Smooth muscle cell (in vitro differentiated cells): ENCODE data around the gene DCBLD1. TPM values are rescaled to one million over a fixed set of nuclear protein-coding genes. Genes with fewer than 3 reads are reported as not detected.

ENCODE experiments used
- DNase-seq: peaks from one replicate; lab custom pipeline; 2025; ENCODE audit not compliant: unreplicated experiment; lab: John Stamatoyannopoulos, UW
- H2AFZ ChIP-seq: fragments of 200-600 bp; sonication (generic); 2 replicates; pipeline ENCODE4 v1.6.0; 2016; ENCODE audit warnings: antibody characterized with exemption, low read depth, mild to moderate bottlenecking
- H3F3A ChIP-seq: fragments of 200-600 bp; sonication (generic); 2 replicates; pipeline ENCODE4 v1.6.0; 2017; ENCODE audit warnings: antibody characterized with exemption, low read depth
- H3K27ac ChIP-seq: fragments of 200-600 bp; sonication (generic); 2 replicates; pipeline ENCODE4 v1.5.1; 2016; ENCODE audit warnings: low read depth, mild to moderate bottlenecking
- H3K27me3 ChIP-seq: fragments of 200-600 bp; sonication (generic); 2 replicates; pipeline ENCODE4 v1.6.1; 2016; ENCODE audit warnings: low read depth, mild to moderate bottlenecking
- H3K36me3 ChIP-seq: fragments of 200-600 bp; sonication (generic); 2 replicates; pipeline ENCODE4 v1.5.1; 2016; ENCODE audit warnings: low read depth
- H3K4me1 ChIP-seq: fragments of 200-600 bp; sonication (generic); 2 replicates; pipeline ENCODE4 v1.5.1; 2016; ENCODE audit warnings: low read depth
- H3K4me2 ChIP-seq: fragments of 200-600 bp; sonication (generic); 2 replicates; pipeline ENCODE4 v1.6.0; 2016; ENCODE audit warnings: mild to moderate bottlenecking
- H3K4me3 ChIP-seq: fragments of 200-600 bp; sonication (generic); 2 replicates; pipeline ENCODE4 v1.5.1; 2016; ENCODE audit warnings: mild to moderate bottlenecking
- H3K79me2 ChIP-seq: fragments of 200-600 bp; sonication (generic); 2 replicates; pipeline ENCODE4 v1.6.0; 2016; ENCODE audit warnings: low read depth, mild to moderate bottlenecking
- H3K9ac ChIP-seq: fragments of 200-600 bp; sonication (generic); 2 replicates; pipeline ENCODE4 v1.6.0; 2016; ENCODE audit warnings: low read depth
- H3K9me3 ChIP-seq: fragments of 200-600 bp; sonication (generic); replicated peaks from 2 replicates; pipeline ENCODE4 v1.5.1; 2016; ENCODE audit warnings: low read depth
- H4K20me1 ChIP-seq: fragments of 200-600 bp; sonication (generic); 2 replicates; pipeline ENCODE4 v1.6.0; 2016; ENCODE audit warnings: low read depth
- WGBS: methylation state at CpG from one replicate; pipeline ENCODE4 v1.1.7; 2016; ENCODE audit warnings: low lambda C conversion rate; 5-methylcytosine and 5-hydroxymethylcytosine counted together
- polyA plus RNA-seq: library from polyadenylated mRNA; unstranded; fragments of >200 nt; fragmentation: Nextera tagmentation; extraction: Ambion mirVana; gene quantifications from 2 replicates; pipeline ENCODE4 v1.2.1, GENCODE V29; 2016
- total RNA-seq: library from RNA; depleted of rRNA; stranded (reverse); fragments of >200 nt; gene quantifications from 2 replicates; pipeline ENCODE4 v1.2.3, GENCODE V29; 2014
- TF ChIP-seq, protein P1 (sequence below): fragments of 200-600 bp; sonication (generic); IDR thresholded peaks from 2 replicates; pipeline ENCODE4 v1.5.1; 2017; ENCODE audit warnings: borderline replicate concordance, mild to moderate bottlenecking, antibody characterized with exemption; ENCODE audit not compliant: insufficient read depth, poor library complexity, severe bottlenecking

The DCBLD1 gene
- total and polyA plus RNA-seq, 2 experiments from 2014 or later, result 44.6 to 82.1 TPM

DNA sequence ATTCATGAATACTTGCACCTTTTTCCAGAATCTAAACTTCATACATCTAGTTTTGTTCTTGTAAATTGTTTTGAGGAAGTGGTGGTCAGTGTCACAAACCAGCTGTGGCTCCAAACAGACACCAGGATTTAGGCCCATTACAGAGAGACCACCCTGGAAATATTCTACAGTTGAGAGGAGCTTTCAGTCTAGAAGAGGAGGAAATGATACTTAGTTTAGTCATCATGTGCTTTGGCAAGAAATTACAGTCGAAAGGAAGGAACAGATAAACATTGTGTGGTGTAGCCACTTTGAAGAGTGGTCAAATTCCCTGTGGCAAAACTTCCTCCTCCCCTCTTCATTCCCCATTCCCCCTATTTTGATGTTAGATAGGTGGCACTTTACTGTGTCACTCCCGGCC, 15.7 kb downstream of the DCBLD1 start:
- no peaks in the 10 kb centered on the region for H3K9me3 ChIP-seq
- H3K4me1 ChIP-seq, result peaks cover 47% of the 10 kb centered on the region
- peaks cover 24% of the 10 kb centered on the region for H3F3A ChIP-seq
- H3K4me3 ChIP-seq, result no peak overlapping the region
- H2AFZ ChIP-seq, result peak overlapping the region; percentile 39
- H3K27ac ChIP-seq, result peak overlapping the region; percentile 96
- no peak for DNase-seq
- WGBS, result 5% methylated on average over 2 of the region's 2 CpGs
- peaks cover 94% of the 10 kb centered on the region for H3K79me2 ChIP-seq
- peak overlapping the region; percentile 58 for H3K9ac ChIP-seq
- H3K27me3 ChIP-seq, result no peaks in the 10 kb centered on the region
- no peaks in the 10 kb centered on the region for H4K20me1 ChIP-seq
- TF ChIP-seq, protein P1, sequence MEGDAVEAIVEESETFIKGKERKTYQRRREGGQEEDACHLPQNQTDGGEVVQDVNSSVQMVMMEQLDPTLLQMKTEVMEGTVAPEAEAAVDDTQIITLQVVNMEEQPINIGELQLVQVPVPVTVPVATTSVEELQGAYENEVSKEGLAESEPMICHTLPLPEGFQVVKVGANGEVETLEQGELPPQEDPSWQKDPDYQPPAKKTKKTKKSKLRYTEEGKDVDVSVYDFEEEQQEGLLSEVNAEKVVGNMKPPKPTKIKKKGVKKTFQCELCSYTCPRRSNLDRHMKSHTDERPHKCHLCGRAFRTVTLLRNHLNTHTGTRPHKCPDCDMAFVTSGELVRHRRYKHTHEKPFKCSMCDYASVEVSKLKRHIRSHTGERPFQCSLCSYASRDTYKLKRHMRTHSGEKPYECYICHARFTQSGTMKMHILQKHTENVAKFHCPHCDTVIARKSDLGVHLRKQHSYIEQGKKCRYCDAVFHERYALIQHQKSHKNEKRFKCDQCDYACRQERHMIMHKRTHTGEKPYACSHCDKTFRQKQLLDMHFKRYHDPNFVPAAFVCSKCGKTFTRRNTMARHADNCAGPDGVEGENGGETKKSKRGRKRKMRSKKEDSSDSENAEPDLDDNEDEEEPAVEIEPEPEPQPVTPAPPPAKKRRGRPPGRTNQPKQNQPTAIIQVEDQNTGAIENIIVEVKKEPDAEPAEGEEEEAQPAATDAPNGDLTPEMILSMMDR, result no peak
- peak overlapping the region; percentile 77 for H3K4me2 ChIP-seq
- H3K36me3 ChIP-seq, result no peaks in the 10 kb centered on the region

DNA sequence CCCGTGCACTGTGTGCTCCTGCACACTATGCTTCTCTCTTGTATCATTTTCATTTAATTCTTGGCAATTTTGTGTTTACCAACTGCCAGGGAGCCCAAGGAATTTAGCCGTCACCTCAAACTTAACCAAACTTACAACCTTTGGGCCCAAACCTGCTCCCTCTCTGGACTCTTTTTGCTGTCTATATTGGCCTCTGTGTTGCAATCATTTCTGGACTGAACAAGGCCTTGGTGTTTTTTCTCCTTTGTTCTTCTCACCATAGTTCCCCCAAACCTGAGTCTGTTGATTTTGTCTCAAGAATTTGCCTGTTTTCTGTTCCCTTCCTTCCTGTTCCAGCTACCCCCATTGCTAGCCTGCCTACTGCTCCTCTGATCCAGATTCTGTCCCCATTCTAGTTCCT, 19.2 kb downstream of the DCBLD1 start:
- Histone ChIP-seq H3K27me3 (no peaks in the 10 kb centered on the region), H3K79me2 (peaks cover 77% of the 10 kb centered on the region), H3K4me1 (peaks cover 18% of the 10 kb centered on the region), H3K9ac (no peak overlapping the region), H3K36me3 (no peaks in the 10 kb centered on the region), H3K9me3 (no peaks in the 10 kb centered on the region), H4K20me1 (no peaks in the 10 kb centered on the region), H2AFZ (no peak overlapping the region), H3K27ac (peak overlapping the region; percentile 57), H3F3A (peaks cover 23% of the 10 kb centered on the region), H3K4me2 (peak overlapping the region; percentile 59), H3K4me3 (no peak overlapping the region)
- no peak for DNase-seq
- 74% methylated on average over 2 of the region's 2 CpGs for WGBS
- TF ChIP-seq, protein P1, result no peak

- TF ChIP-seq, protein P1, result no peak
- H3K79me2 ChIP-seq, result peaks cover 72% of the 10 kb centered on the region
- H3K9me3 ChIP-seq, result no peaks in the 10 kb centered on the region
- no peaks in the 10 kb centered on the region for H3K36me3 ChIP-seq
- WGBS, result 100% methylated on average over 1 of the region's 1 CpG
- peak overlapping the region; percentile 57 for H3K27ac ChIP-seq
- no peak overlapping the region for H3K4me3 ChIP-seq
- no peaks in the 10 kb centered on the region for H3K27me3 ChIP-seq
- H3K9ac ChIP-seq, result no peak overlapping the region
- H3K4me1 ChIP-seq, result peaks cover 18% of the 10 kb centered on the region
- no peaks in the 10 kb centered on the region for H4K20me1 ChIP-seq
- DNase-seq, result no peak
- peaks cover 14% of the 10 kb centered on the region for H3F3A ChIP-seq
- H2AFZ ChIP-seq, result no peak overlapping the region
- peak overlapping the region; percentile 59 for H3K4me2 ChIP-seq
These were observed 20.1 kb downstream of the DCBLD1 start for GRCh38 chr6:117502580-117502979.

- Histone ChIP-seq H3K79me2 (peaks cover 71% of the 10 kb centered on the region), H3K4me1 (peaks cover 15% of the 10 kb centered on the region), H2AFZ (no peak overlapping the region), H3K27me3 (no peaks in the 10 kb centered on the region), H4K20me1 (no peaks in the 10 kb centered on the region), H3K27ac (peak overlapping the region; percentile 57), H3F3A (peaks cover 8% of the 10 kb centered on the region), H3K36me3 (no peaks in the 10 kb centered on the region), H3K4me3 (no peak overlapping the region), H3K9me3 (no peaks in the 10 kb centered on the region), H3K4me2 (peak overlapping the region; percentile 59), H3K9ac (no peak overlapping the region)
- TF ChIP-seq, protein P1, result no peak
- DNase-seq, result no peak
- 79% methylated on average over 2 of the region's 2 CpGs for WGBS
These were observed 20.7 kb downstream of the DCBLD1 start for GRCh38 chr6:117503211-117503610.
